Breast epithelium (tissue), 4 donors: ENCODE measurements around the gene PIAS1. TPM values are rescaled to one million over a fixed set of nuclear protein-coding genes. Genes with fewer than 3 reads are reported as not detected.

Source experiments
- DNase-seq, 2 donors: peaks; one replicate each; pipeline ENCODE4 v3.0.0-alpha.2; 2019; ENCODE audit warnings: low spot score in 2 of 2
- H3K27ac ChIP-seq, 2 donors: fragments of 200-600 bp; sonication (generic) in 1 of 2; one replicate each; pipeline ENCODE4 v1.5.1; 2016 to 2019; ENCODE audit warnings: mild to moderate bottlenecking in 1 of 2
- H3K27me3 ChIP-seq, 2 donors: fragments of 200-600 bp; sonication (generic) in 1 of 2; one replicate each; pipeline versions ENCODE4 v1.5.1 to v1.6.0; 2017 to 2019; ENCODE audit warnings: control low read depth in 1 of 2, mild to moderate bottlenecking in 1 of 2
- H3K36me3 ChIP-seq: fragments of 200-600 bp; one replicate; pipeline ENCODE4 v1.5.1; 2019
- H3K4me1 ChIP-seq, 2 donors: fragments of 200-600 bp; sonication (generic); one replicate each; pipeline ENCODE4 v1.5.1; 2016 to 2019; ENCODE audit warnings: control low read depth in 1 of 2
- H3K4me3 ChIP-seq, 3 donors: fragments of 200-600 bp; sonication (generic); 1 replicate in 2 of 3; 2 replicates in 1 of 3; pipeline ENCODE4 v1.5.1; 2016 to 2019; ENCODE audit warnings: mild to moderate bottlenecking in 3 of 3, moderate library complexity in 2 of 3
- H3K9me3 ChIP-seq, 2 donors: fragments of 200-600 bp; sonication (generic) in 1 of 2; one replicate each; pipeline ENCODE4 v1.5.1; 2016 to 2019; ENCODE audit warnings: control low read depth in 1 of 2
- CTCF ChIP-seq, 3 donors: fragments of 450-650 bp; IDR thresholded peaks; one replicate each; pipeline ENCODE4 v1.5.1; 2016 to 2017; ENCODE audit warnings: antibody characterized with exemption in 3 of 3, mild to moderate bottlenecking in 3 of 3, moderate library complexity in 3 of 3
- POLR2A ChIP-seq: fragments of 450-650 bp; IDR thresholded peaks from one replicate; pipeline ENCODE4 v1.6.1; 2016; ENCODE audit warnings: antibody characterized with exemption, mild to moderate bottlenecking, moderate library complexity
- POLR2AphosphoS5 ChIP-seq, 3 donors: sonication (generic); formaldehyde crosslinking; IDR thresholded peaks; one replicate each; pipeline ENCODE4 v1.6.1; 2017; ENCODE audit warnings: antibody characterized with exemption in 3 of 3
- intact Hi-C: fragments of 100-400 bp; cut with DNase I; formaldehyde crosslinking; loops from one replicate; pipeline ENCODE4 v1.15.1; 2023; ENCODE audit warnings: low total_unique reads
- total RNA-seq, 3 donors: library from RNA; depleted of rRNA; stranded (reverse); fragments of >200 nt; gene quantifications; one replicate each; pipeline ENCODE4 v1.1.0, GENCODE V29; 2016

Gene PIAS1
- total RNA-seq, 3 donors from 2014 or later = 43.9 to 77.4 (median 57.1) TPM

GRCh38 chr15:68091743-68092142 lies 37.6 kb downstream of the PIAS1 start:
- H3K9me3 ChIP-seq = peaks cover 0 to 6% of the 10 kb centered on the region in 2 donors
- H3K4me1 ChIP-seq = no peaks in the 10 kb centered on the region
- DNase-seq = no peak
- no peak for TF ChIP-seq CTCF (IDR thresholded peaks at IDR 0.05)
- TF ChIP-seq POLR2A = no peak
- no peak for TF ChIP-seq POLR2AphosphoS5 (IDR thresholded peaks at IDR 0.05)
- H3K27me3 ChIP-seq = no peaks in the 10 kb centered on the region
- H3K4me3 ChIP-seq = no peak overlapping the region
- H3K36me3 ChIP-seq = no peaks in the 10 kb centered on the region
- no peak overlapping the region for H3K27ac ChIP-seq
- intact Hi-C loops = no loop called here

GRCh38 chr15:68096099-68096498 lies 42.0 kb downstream of the PIAS1 start:
- H3K4me3 ChIP-seq = no peak overlapping the region
- peaks cover 9 to 17% of the 10 kb centered on the region in 2 donors for H3K9me3 ChIP-seq
- H3K27ac ChIP-seq = no peak overlapping the region
- H3K27me3 ChIP-seq = no peaks in the 10 kb centered on the region
- intact Hi-C loops = no loop called here
- H3K36me3 ChIP-seq = no peaks in the 10 kb centered on the region
- DNase-seq = no peak
- H3K4me1 ChIP-seq = no peaks in the 10 kb centered on the region
- TF ChIP-seq CTCF (IDR thresholded peaks at IDR 0.05) (no peak), POLR2AphosphoS5 (IDR thresholded peaks at IDR 0.05) (no peak), POLR2A (no peak)

- no peaks in the 10 kb centered on the region for H3K36me3 ChIP-seq
- peaks cover 9 to 17% of the 10 kb centered on the region in 2 donors for H3K9me3 ChIP-seq
- H3K27ac ChIP-seq = no peak overlapping the region
- DNase-seq = no peak
- intact Hi-C loops = no loop called here
- no peaks in the 10 kb centered on the region for H3K4me1 ChIP-seq
- no peaks in the 10 kb centered on the region for H3K27me3 ChIP-seq
- no peak overlapping the region for H3K4me3 ChIP-seq
- no peak for TF ChIP-seq CTCF (IDR thresholded peaks at IDR 0.05)
- no peak for TF ChIP-seq POLR2AphosphoS5 (IDR thresholded peaks at IDR 0.05)
- no peak for TF ChIP-seq POLR2A
Observed at GRCh38 chr15:68097029-68097428, 42.9 kb downstream of the PIAS1 start.

- intact Hi-C loops = no loop called here
- H3K27ac ChIP-seq = no peak overlapping the region
- no peaks in the 10 kb centered on the region for H3K4me1 ChIP-seq
- H3K27me3 ChIP-seq = no peaks in the 10 kb centered on the region
- TF ChIP-seq CTCF (IDR thresholded peaks at IDR 0.05) = no peak
- no peak for TF ChIP-seq POLR2A
- no peak for TF ChIP-seq POLR2AphosphoS5 (IDR thresholded peaks at IDR 0.05)
- DNase-seq = no peak
- H3K9me3 ChIP-seq = peaks cover 9 to 17% of the 10 kb centered on the region in 2 donors
- H3K4me3 ChIP-seq = no peak overlapping the region
- H3K36me3 ChIP-seq = no peaks in the 10 kb centered on the region
Observed at GRCh38 chr15:68098465-68098864, 44.4 kb downstream of the PIAS1 start.

- Histone ChIP-seq H3K27me3 (no peaks in the 10 kb centered on the region), H3K36me3 (no peaks in the 10 kb centered on the region), H3K4me1 (no peaks in the 10 kb centered on the region), H3K9me3 (peaks cover 9 to 17% of the 10 kb centered on the region in 2 donors), H3K4me3 (no peak overlapping the region), H3K27ac (no peak overlapping the region)
- intact Hi-C loops = no loop called here
- no peak for DNase-seq
- no peak for TF ChIP-seq POLR2A
- no peak for TF ChIP-seq CTCF (IDR thresholded peaks at IDR 0.05)
- TF ChIP-seq POLR2AphosphoS5 (IDR thresholded peaks at IDR 0.05) = no peak
Observed at GRCh38 chr15:68100194-68100593, 46.1 kb downstream of the PIAS1 start.
